HepG2 (cell line): ENCODE data around the gene MKRN2OS. TPM values are rescaled to one million over a fixed set of nuclear protein-coding genes. Genes with fewer than 3 reads are reported as not detected.

Experiments used
- ATAC-seq: fragments of 200-7000 bp; cut with Tn5 transposase; 3 replicates; pipeline ENCODE4 v1.9.1; 2020; ENCODE audit warnings: mild to moderate bottlenecking, moderate library complexity
- BruUV-seq: library from RNA; stranded (reverse); fragments of 400-500 nt; replicated peaks from 2 replicates; lab custom pipeline; 2021; lab: Mats Ljungman, UMichigan
- CTCF ChIA-PET: fragments of 300-600 bp; formaldehyde crosslinking; extraction: SDS; loops from one replicate; lab custom pipeline; 2021; ENCODE audit warnings: low total read pairs, inconsistent platforms, low intra/inter-chr PET ratio; lab: Yijun Ruan, JAX
- POLR2A ChIA-PET: fragments of 350-600 bp; sonication (Branson Sonifier 250); formaldehyde crosslinking; loops from one replicate; lab custom pipeline; 2020; ENCODE audit warnings: antibody characterized with exemption, inconsistent platforms; lab: Yijun Ruan, JAX
- DNase-seq: peaks from one replicate; pipeline ENCODE4 v3.0.0-alpha.2; 2015; ENCODE audit warnings: low spot score
- FAIRE-seq: peaks from 3 replicates; lab custom pipeline; 2011; peaks lifted over from hg19 to GRCh38; lab: Jason Lieb, UNC
- H2AFZ ChIP-seq: one replicate; pipeline ENCODE4 v1.6.1; 2011; ENCODE audit warnings: low read length, inconsistent platforms
- H3K27ac ChIP-seq: fragments of 300-600 bp; 3 replicates; pipeline ENCODE4 v1.8.0; 2011; ENCODE audit warnings: mixed run types, mild to moderate bottlenecking, mixed read lengths, low read length, inconsistent platforms; ENCODE audit not compliant: insufficient read depth; ENCODE audit errors: extremely low read length
- H3K27me3 ChIP-seq, 2 experiments: fragments of 200-600 bp in 1 of 2; 2 replicates in 1 of 2; 3 replicates in 1 of 2; pipeline versions ENCODE4 v1.6.0 to v1.8.0; 2011; ENCODE audit warnings: low read length in 2 of 2, mild to moderate bottlenecking in 2 of 2, moderate library complexity in 2 of 2, inconsistent platforms in 1 of 2; ENCODE audit not compliant: insufficient read depth in 2 of 2, control insufficient read depth in 1 of 2
- H3K36me3 ChIP-seq, 2 experiments: fragments of 200-600 bp in 1 of 2; replicated peaks in 1 of 2; 2 replicates in 1 of 2; 3 replicates in 1 of 2; pipeline versions ENCODE4 v1.5.1 to v1.8.0; 2011; ENCODE audit warnings: low read length in 2 of 2, inconsistent platforms in 1 of 2; ENCODE audit not compliant: insufficient read depth in 2 of 2, control insufficient read depth in 1 of 2
- H3K4me1 ChIP-seq: 2 replicates; pipeline ENCODE4 v1.5.1; 2012; ENCODE audit warnings: low read length, inconsistent platforms; ENCODE audit not compliant: insufficient read depth
- H3K4me2 ChIP-seq: 2 replicates; pipeline ENCODE4 v1.6.0; 2011; ENCODE audit warnings: low read depth, low read length, inconsistent platforms
- H3K4me3 ChIP-seq, 3 experiments: fragments of 200-600 bp in 1 of 3; sonication (generic), shearing (Covaris generic) in 1 of 3; replicated peaks in 1 of 3; 2 replicates each; pipeline ENCODE4 v1.5.1; 2011 to 2016; ENCODE audit warnings: low read length in 3 of 3, inconsistent platforms in 2 of 3, low read depth in 2 of 3, mild to moderate bottlenecking in 2 of 3, control low read depth in 1 of 3, mixed read lengths in 1 of 3; ENCODE audit not compliant: insufficient read depth in 1 of 3
- H3K79me2 ChIP-seq: one replicate; pipeline ENCODE4 v1.6.1; 2011; ENCODE audit warnings: low read length, inconsistent platforms; ENCODE audit not compliant: insufficient read depth
- H3K9ac ChIP-seq: 2 replicates; pipeline ENCODE4 v1.6.0; 2011; ENCODE audit warnings: mild to moderate bottlenecking, low read depth, low read length, inconsistent platforms; ENCODE audit not compliant: insufficient read depth
- H3K9me3 ChIP-seq: 2 replicates; pipeline ENCODE4 v1.5.1; 2012; ENCODE audit warnings: mild to moderate bottlenecking, low read length
- H4K20me1 ChIP-seq: 2 replicates; pipeline ENCODE4 v1.6.0; 2011; ENCODE audit warnings: inconsistent platforms, mild to moderate bottlenecking, low read length, moderate library complexity; ENCODE audit not compliant: insufficient read depth
- FOXO1 ChIP-seq: sonication (generic); formaldehyde crosslinking; IDR thresholded peaks from 2 replicates; pipeline ENCODE4 v1.4.0; 2020; ENCODE audit warnings: missing genetic modification reagents
- MEIS1 ChIP-seq: sonication (generic); formaldehyde crosslinking; IDR thresholded peaks from 2 replicates; pipeline ENCODE4 v1.9.0; 2021; ENCODE audit warnings: mild to moderate bottlenecking, missing genetic modification reagents, moderate library complexity, borderline replicate concordance
- NR2F1 ChIP-seq, 2 experiments: fragments of 450-650 bp in 1 of 2; formaldehyde crosslinking in 1 of 2; IDR thresholded peaks; 2 replicates each; pipeline versions ENCODE4 v1.5.0 to v1.6.1; 2016 to 2020; ENCODE audit warnings: mild to moderate bottlenecking in 1 of 2, missing compliant biosample characterization in 1 of 2, missing genetic modification reagents in 1 of 2, moderate library complexity in 1 of 2
- REL ChIP-seq: sonication (generic); formaldehyde crosslinking; conservative IDR thresholded peaks from 2 replicates; pipeline ENCODE4 v1.8.0; 2022; ENCODE audit warnings: mild to moderate bottlenecking, missing genetic modification reagents, moderate library complexity
- YEATS2 ChIP-seq: sonication (generic); formaldehyde crosslinking; IDR thresholded peaks from 2 replicates; pipeline ENCODE4 v1.4.0; 2020; ENCODE audit warnings: missing genetic modification reagents, borderline replicate concordance
- ZNF383 ChIP-seq: sonication (generic); formaldehyde crosslinking; IDR thresholded peaks from 2 replicates; pipeline ENCODE4 v1.4.0; 2020; ENCODE audit warnings: missing genetic modification reagents, mild to moderate bottlenecking, borderline replicate concordance
- ZNF543 ChIP-seq: sonication (generic); formaldehyde crosslinking; IDR thresholded peaks from 2 replicates; pipeline ENCODE4 v1.4.0; 2020; ENCODE audit warnings: mild to moderate bottlenecking, missing genetic modification reagents
- ZNF749 ChIP-seq: sonication (generic); formaldehyde crosslinking; IDR thresholded peaks from 2 replicates; pipeline ENCODE4 v1.8.0; 2022; ENCODE audit warnings: mild to moderate bottlenecking, missing genetic modification reagents, moderate library complexity, borderline replicate concordance
- ZNF776 ChIP-seq: sonication (generic); formaldehyde crosslinking; IDR thresholded peaks from 2 replicates; pipeline ENCODE4 v1.4.0; 2020; ENCODE audit warnings: mild to moderate bottlenecking, missing genetic modification reagents
- in situ Hi-C: cut with HindIII; loops from 2 replicates; pipeline ENCODE4 v1.10.0; 2017; ENCODE audit warnings: low pct_unique_long_range_greater_than_20kb; ENCODE audit not compliant: extremely low pct_ligation_motif_present
- intact Hi-C: fragments of 100-400 bp; cut with micrococcal nuclease; formaldehyde crosslinking; loops from one replicate; pipeline ENCODE4 v1.10.0; 2022; ENCODE audit not compliant: unreplicated experiment
- polyA plus RNA-seq, 8 experiments: library from polyadenylated mRNA; depleted of rRNA in 3 of 8; stranded (reverse) in 7 of 8; unstranded in 1 of 8; fragments of >200 nt; fragmentation: Illumina TruSeq in 4 of 8; extraction: Trizol in 4 of 8; gene quantifications; 2 replicates each; pipeline versions ENCODE4 v1.2.1 to v1.2.3, GENCODE V29; 2011 to 2016; ENCODE audit warnings: low read depth in 4 of 8, missing spikeins in 1 of 8, mixed read lengths in 1 of 8; ENCODE audit not compliant: insufficient read depth in 1 of 8
- total RNA-seq, 5 experiments: library from RNA; depleted of rRNA; stranded (reverse); fragments of >200 nt; fragmentation: Illumina TruSeq; extraction: Trizol; gene quantifications; 2 replicates each; pipeline ENCODE4 v1.2.3, GENCODE V29; 2016; ENCODE audit warnings: low read depth in 1 of 5
- TF ChIP-seq, protein P1 (sequence below): sonication (generic); formaldehyde crosslinking; conservative IDR thresholded peaks from 2 replicates; pipeline ENCODE4 v1.4.0; 2020; ENCODE audit warnings: missing genetic modification reagents
- TF ChIP-seq, protein P2 (sequence below): sonication (generic); formaldehyde crosslinking; IDR thresholded peaks from 2 replicates; pipeline ENCODE4 v1.5.0; 2020; ENCODE audit warnings: mild to moderate bottlenecking, missing genetic modification reagents
- TF ChIP-seq, protein P3 (sequence below): IDR thresholded peaks from 2 replicates; pipeline ENCODE4 v1.6.1; 2016; ENCODE audit warnings: missing biosample characterization, missing genetic modification reagents, low read depth

Gene MKRN2OS
- total and polyA plus RNA-seq, 2 of the 13 experiments (the other 11 are each of a cell fraction or from before 2014, with no cell fraction given) = not detected

DNA sequence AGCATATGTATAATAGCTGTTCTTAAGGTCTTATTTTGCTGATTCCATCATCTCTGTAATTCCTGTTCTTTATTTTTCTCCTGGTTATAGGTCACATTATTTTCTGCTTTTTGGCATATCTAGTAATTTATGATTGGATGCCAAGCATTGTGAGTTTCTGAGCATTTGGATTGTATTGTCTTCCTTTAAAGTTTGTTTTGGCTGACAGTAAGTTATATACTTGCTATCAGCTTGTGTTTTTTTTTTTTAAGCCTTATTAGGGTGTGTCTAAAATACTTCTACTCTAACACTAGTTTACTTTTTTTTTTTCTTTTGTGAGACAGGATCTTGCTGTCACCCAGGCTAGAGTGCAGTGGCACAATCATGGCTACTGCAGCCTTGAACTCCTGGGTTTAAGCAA is 21.7 kb upstream of the MKRN2OS start:
- no peak overlapping the region for H3K4me2 ChIP-seq
- ATAC-seq = no peak
- intact Hi-C loops = no loop called here
- no peak for FAIRE-seq
- H3K9me3 ChIP-seq = no peaks in the 10 kb centered on the region
- no TSS peak for BruUV-seq
- H3K4me3 ChIP-seq = no peak overlapping the region
- no peak overlapping the region for H3K9ac ChIP-seq
- H3K79me2 ChIP-seq = peaks cover 66% of the 10 kb centered on the region
- peaks cover 39% of the 10 kb centered on the region for H4K20me1 ChIP-seq
- no peaks in the 10 kb centered on the region for H3K27me3 ChIP-seq
- CTCF ChIA-PET = no interaction called here
- no peak for DNase-seq
- peaks cover 18 to 40% of the 10 kb centered on the region in 2 experiments; a peak in 4 of 5 replicates for H3K36me3 ChIP-seq
- no peak overlapping the region for H3K27ac ChIP-seq
- H3K4me1 ChIP-seq = peaks cover 25% of the 10 kb centered on the region
- H2AFZ ChIP-seq = no peak overlapping the region
- POLR2A ChIA-PET = no interaction called here
- in situ Hi-C loops = no loop called here
- TF ChIP-seq FOXO1 (CRISPR knock-in tag) (no peak), ZNF383 (no peak), NR2F1 (CRISPR knock-in tag; IDR thresholded peaks at IDR 0.05) (no peak), ZNF543 (CRISPR knock-in tag) (no peak), ZNF776 (CRISPR knock-in tag) (no peak), YEATS2 (CRISPR knock-in tag) (no peak), MEIS1 (CRISPR knock-in tag) (no peak), ZNF749 (CRISPR knock-in tag) (no peak), REL (CRISPR knock-in tag) (no peak)
- TF ChIP-seq, protein P1, sequence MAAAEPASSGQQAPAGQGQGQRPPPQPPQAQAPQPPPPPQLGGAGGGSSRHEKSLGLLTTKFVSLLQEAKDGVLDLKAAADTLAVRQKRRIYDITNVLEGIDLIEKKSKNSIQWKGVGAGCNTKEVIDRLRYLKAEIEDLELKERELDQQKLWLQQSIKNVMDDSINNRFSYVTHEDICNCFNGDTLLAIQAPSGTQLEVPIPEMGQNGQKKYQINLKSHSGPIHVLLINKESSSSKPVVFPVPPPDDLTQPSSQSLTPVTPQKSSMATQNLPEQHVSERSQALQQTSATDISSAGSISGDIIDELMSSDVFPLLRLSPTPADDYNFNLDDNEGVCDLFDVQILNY (CRISPR knock-in tag) = no peak
- TF ChIP-seq, protein P2, sequence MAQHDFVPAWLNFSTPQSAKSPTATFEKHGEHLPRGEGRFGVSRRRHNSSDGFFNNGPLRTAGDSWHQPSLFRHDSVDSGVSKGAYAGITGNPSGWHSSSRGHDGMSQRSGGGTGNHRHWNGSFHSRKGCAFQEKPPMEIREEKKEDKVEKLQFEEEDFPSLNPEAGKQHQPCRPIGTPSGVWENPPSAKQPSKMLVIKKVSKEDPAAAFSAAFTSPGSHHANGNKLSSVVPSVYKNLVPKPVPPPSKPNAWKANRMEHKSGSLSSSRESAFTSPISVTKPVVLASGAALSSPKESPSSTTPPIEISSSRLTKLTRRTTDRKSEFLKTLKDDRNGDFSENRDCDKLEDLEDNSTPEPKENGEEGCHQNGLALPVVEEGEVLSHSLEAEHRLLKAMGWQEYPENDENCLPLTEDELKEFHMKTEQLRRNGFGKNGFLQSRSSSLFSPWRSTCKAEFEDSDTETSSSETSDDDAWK (CRISPR knock-in tag) = no peak
- TF ChIP-seq, protein P3, sequence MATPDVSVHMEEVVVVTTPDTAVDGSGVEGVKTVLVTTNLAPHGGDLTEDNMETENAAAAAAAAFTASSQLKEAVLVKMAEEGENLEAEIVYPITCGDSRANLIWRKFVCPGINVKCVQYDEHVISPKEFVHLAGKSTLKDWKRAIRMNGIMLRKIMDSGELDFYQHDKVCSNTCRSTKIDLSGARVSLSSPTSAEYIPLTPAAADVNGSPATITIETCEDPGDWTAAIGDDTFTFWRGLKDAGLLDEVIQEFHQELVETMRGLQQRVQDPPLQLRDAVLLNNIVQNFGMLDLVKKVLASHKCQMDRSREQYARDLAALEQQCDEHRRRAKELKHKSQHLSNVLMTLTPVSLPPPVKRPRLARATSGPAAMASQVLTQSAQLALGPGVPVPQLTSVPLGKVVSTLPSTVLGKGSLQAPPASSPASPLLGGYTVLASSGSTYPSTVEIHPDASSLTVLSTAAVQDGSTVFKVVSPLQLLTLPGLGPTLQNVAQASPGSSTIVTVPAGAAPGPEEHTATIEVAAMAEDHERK (CRISPR knock-in tag) = no peak
